HepG2 (cell line): ENCODE measurements around the gene FGF9. TPM values are rescaled to one million over a fixed set of nuclear protein-coding genes. Genes with fewer than 3 reads are reported as not detected.
A peak's percentile ranks its signal among the peaks of the same experiment; 100 is the strongest.

Experiments
- DNMT1 ChIP-seq: sonication (generic); formaldehyde crosslinking; IDR thresholded peaks from 2 replicates; pipeline ENCODE4 v1.5.1; 2020; ENCODE audit warnings: mild to moderate bottlenecking, missing genetic modification reagents
- ELF3 ChIP-seq: IDR thresholded peaks from 2 replicates; pipeline ENCODE4 v1.6.1; 2016; ENCODE audit warnings: missing genetic modification reagents, missing compliant biosample characterization
- GATAD2A ChIP-seq: IDR thresholded peaks from 2 replicates; pipeline ENCODE4 v1.6.1; 2016
- MAFG ChIP-seq: sonication (generic); formaldehyde crosslinking; IDR thresholded peaks from 2 replicates; pipeline ENCODE4 v1.5.1; 2020; ENCODE audit warnings: mild to moderate bottlenecking, missing genetic modification reagents
- NCOR1 ChIP-seq: fragments of 200-600 bp; sonication (generic); IDR thresholded peaks from 2 replicates; pipeline ENCODE4 v1.7.0; 2017; ENCODE audit warnings: antibody characterized with exemption, low read length, borderline replicate concordance
- NONO ChIP-seq, 2 experiments: fragments of 450-650 bp in 1 of 2; sonication (generic) in 1 of 2; formaldehyde crosslinking in 1 of 2; IDR thresholded peaks in 1 of 2; conservative IDR thresholded peaks in 1 of 2; 2 replicates each; pipeline versions ENCODE4 v1.6.1 to v1.8.0; 2017 to 2022; ENCODE audit warnings: mild to moderate bottlenecking in 1 of 2, missing genetic modification reagents in 1 of 2, moderate library complexity in 1 of 2
- PHF20 ChIP-seq: sonication (generic); formaldehyde crosslinking; IDR thresholded peaks from 2 replicates; pipeline ENCODE4 v1.5.0; 2020; ENCODE audit warnings: mild to moderate bottlenecking, missing genetic modification reagents
- SOX5 ChIP-seq: IDR thresholded peaks from 2 replicates; pipeline ENCODE4 v1.6.1; 2016; ENCODE audit warnings: borderline replicate concordance
- ZNF34 ChIP-seq: sonication (generic); formaldehyde crosslinking; IDR thresholded peaks from 2 replicates; pipeline ENCODE4 v1.4.0; 2020; ENCODE audit warnings: mild to moderate bottlenecking, missing genetic modification reagents, borderline replicate concordance
- ZNF460 ChIP-seq: sonication (generic); formaldehyde crosslinking; IDR thresholded peaks from 2 replicates; pipeline ENCODE4 v1.5.1; 2020; ENCODE audit warnings: missing genetic modification reagents, mild to moderate bottlenecking, borderline replicate concordance
- ZNF567 ChIP-seq: sonication (generic); formaldehyde crosslinking; IDR thresholded peaks from 2 replicates; pipeline ENCODE4 v1.8.1; 2023; ENCODE audit warnings: mild to moderate bottlenecking, missing genetic modification reagents, borderline replicate concordance
- polyA plus RNA-seq, 8 experiments: library from polyadenylated mRNA; depleted of rRNA in 3 of 8; stranded (reverse) in 7 of 8; unstranded in 1 of 8; fragments of >200 nt; fragmentation: Illumina TruSeq in 4 of 8; extraction: Trizol in 4 of 8; gene quantifications; 2 replicates each; pipeline versions ENCODE4 v1.2.1 to v1.2.3, GENCODE V29; 2011 to 2016; ENCODE audit warnings: low read depth in 4 of 8, missing spikeins in 1 of 8, mixed read lengths in 1 of 8; ENCODE audit not compliant: insufficient read depth in 1 of 8
- total RNA-seq, 5 experiments: library from RNA; depleted of rRNA; stranded (reverse); fragments of >200 nt; fragmentation: Illumina TruSeq; extraction: Trizol; gene quantifications; 2 replicates each; pipeline ENCODE4 v1.2.3, GENCODE V29; 2016; ENCODE audit warnings: low read depth in 1 of 5
- TF ChIP-seq, protein P1 (sequence below): sonication (generic); formaldehyde crosslinking; IDR thresholded peaks from 2 replicates; pipeline ENCODE4 v1.5.0; 2020; ENCODE audit warnings: mild to moderate bottlenecking, missing genetic modification reagents
- TF ChIP-seq, protein P2 (sequence below): sonication (generic); formaldehyde crosslinking; IDR thresholded peaks from 2 replicates; pipeline ENCODE4 v1.5.0; 2020; ENCODE audit warnings: mild to moderate bottlenecking, missing genetic modification reagents

The FGF9 gene
- total and polyA plus RNA-seq, 2 of the 13 experiments (the other 11 are each of a cell fraction or from before 2014, with no cell fraction given), result not detected

GRCh38 chr13:21696865-21697448 is 26.1 kb downstream of the FGF9 start (continued):
- TF ChIP-seq, protein P1, sequence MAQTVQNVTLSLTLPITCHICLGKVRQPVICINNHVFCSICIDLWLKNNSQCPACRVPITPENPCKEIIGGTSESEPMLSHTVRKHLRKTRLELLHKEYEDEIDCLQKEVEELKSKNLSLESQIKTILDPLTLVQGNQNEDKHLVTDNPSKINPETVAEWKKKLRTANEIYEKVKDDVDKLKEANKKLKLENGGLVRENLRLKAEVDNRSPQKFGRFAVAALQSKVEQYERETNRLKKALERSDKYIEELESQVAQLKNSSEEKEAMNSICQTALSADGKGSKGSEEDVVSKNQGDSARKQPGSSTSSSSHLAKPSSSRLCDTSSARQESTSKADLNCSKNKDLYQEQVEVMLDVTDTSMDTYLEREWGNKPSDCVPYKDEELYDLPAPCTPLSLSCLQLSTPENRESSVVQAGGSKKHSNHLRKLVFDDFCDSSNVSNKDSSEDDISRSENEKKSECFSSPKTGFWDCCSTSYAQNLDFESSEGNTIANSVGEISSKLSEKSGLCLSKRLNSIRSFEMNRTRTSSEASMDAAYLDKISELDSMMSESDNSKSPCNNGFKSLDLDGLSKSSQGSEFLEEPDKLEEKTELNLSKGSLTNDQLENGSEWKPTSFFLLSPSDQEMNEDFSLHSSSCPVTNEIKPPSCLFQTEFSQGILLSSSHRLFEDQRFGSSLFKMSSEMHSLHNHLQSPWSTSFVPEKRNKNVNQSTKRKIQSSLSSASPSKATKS (CRISPR knock-in tag), result no peak
- no peak for TF ChIP-seq DNMT1 (CRISPR knock-in tag)
- peak; percentile 85 for TF ChIP-seq MAFG
- TF ChIP-seq ZNF460 (CRISPR knock-in tag), result peak; percentile 81
- TF ChIP-seq PHF20 (CRISPR knock-in tag), result no peak
- peak; percentile 88; the same call in 1 of the 2 replicates for TF ChIP-seq SOX5
- no peak for TF ChIP-seq ZNF567 (CRISPR knock-in tag)
- peak; percentile 71 for TF ChIP-seq GATAD2A (CRISPR knock-in tag)
- TF ChIP-seq, protein P2, sequence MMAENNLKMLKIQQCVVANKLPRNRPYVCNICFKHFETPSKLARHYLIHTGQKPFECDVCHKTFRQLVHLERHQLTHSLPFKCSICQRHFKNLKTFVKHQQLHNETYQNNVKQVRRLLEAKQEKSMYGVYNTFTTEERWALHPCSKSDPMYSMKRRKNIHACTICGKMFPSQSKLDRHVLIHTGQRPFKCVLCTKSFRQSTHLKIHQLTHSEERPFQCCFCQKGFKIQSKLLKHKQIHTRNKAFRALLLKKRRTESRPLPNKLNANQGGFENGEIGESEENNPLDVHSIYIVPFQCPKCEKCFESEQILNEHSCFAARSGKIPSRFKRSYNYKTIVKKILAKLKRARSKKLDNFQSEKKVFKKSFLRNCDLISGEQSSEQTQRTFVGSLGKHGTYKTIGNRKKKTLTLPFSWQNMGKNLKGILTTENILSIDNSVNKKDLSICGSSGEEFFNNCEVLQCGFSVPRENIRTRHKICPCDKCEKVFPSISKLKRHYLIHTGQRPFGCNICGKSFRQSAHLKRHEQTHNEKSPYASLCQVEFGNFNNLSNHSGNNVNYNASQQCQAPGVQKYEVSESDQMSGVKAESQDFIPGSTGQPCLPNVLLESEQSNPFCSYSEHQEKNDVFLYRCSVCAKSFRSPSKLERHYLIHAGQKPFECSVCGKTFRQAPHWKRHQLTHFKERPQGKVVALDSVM (CRISPR knock-in tag), result peak; percentile 74
- TF ChIP-seq ELF3, result peak; percentile 46; the same call in 1 of the 2 replicates
- peak; percentile 27; the same call in 1 of the 2 replicates for TF ChIP-seq NCOR1
- no peak for TF ChIP-seq NONO (IDR thresholded peaks at IDR 0.05)
- no peak for TF ChIP-seq NONO (CRISPR knock-in tag; conservative IDR thresholded peaks at IDR 0.05)
- TF ChIP-seq ZNF34, result no peak
